Vagina (tissue), 2 donors: ENCODE measurements around the gene DHX29.

ENCODE experiments used
- CTCF ChIP-seq, 3 experiments: fragments of 450-650 bp in 2 of 3; fragments of 200-600 bp in 1 of 3; sonication (generic) in 1 of 3; IDR thresholded peaks; one replicate each; pipeline ENCODE4 v1.5.1; 2017 to 2019; ENCODE audit warnings: antibody characterized with exemption in 3 of 3, mild to moderate bottlenecking in 2 of 3, moderate library complexity in 2 of 3
- POLR2A ChIP-seq, 2 donors: fragments of 450-650 bp; IDR thresholded peaks; one replicate each; pipeline ENCODE4 v1.6.1; 2017; ENCODE audit warnings: antibody characterized with exemption in 2 of 2, mild to moderate bottlenecking in 2 of 2, moderate library complexity in 2 of 2

DNA sequence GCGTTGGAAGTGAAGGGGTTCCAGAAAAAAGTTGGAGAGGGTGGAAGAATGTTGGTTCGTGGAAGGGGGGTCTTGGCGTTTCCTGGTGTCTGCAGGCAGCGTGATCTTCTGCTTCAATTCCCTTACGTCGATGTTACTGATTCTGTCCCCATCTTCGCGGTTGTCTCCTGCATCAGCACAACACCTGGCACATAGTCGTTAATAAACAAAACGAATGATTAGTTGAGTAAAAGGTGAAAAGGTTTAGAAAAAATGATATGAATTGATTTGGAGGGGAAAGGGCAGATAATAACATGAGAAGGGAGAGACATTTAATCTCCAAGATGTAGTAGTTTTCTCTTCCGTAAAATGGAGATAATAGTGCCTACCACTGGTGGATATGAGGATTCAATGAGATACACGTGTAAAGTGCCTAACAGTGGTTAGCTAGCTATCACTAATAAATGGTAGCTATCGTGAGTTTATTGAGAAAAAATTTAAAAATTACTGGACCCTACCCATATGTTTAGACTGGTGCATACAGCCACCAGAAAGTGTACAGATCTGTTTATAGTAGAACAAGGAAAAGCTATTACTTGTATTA lies 851 bp upstream of the DHX29 start:
- no peak for TF ChIP-seq POLR2A (IDR thresholded peaks at IDR 0.05)
- TF ChIP-seq CTCF (IDR thresholded peaks at IDR 0.05), result no peak
